ENCODE measurements around the gene SLIT3.

SLIT3 gene

GRCh38 chr5:168960497-168960896 lies 340.4 kb downstream of the SLIT3 start:
- no peak for DNase-seq (ENCODE audit: low read depth)

GRCh38 chr5:168953351-168953750 lies 347.6 kb downstream of the SLIT3 start:
- no peak for DNase-seq (ENCODE audit: low read depth)

GRCh38 chr5:168952196-168952595 lies 348.7 kb downstream of the SLIT3 start:
- no peak for DNase-seq (ENCODE audit: low read depth)

GRCh38 chr5:168951769-168952168 lies 349.2 kb downstream of the SLIT3 start:
- DNase-seq (ENCODE audit: low read depth): no peak

GRCh38 chr5:168951356-168951755 lies 349.6 kb downstream of the SLIT3 start:
- no peak for DNase-seq (ENCODE audit: low read depth)

- DNase-seq (ENCODE audit: low read depth): no peak
These were observed 350.5 kb downstream of the SLIT3 start for GRCh38 chr5:168950241-168950951.

- DNase-seq (ENCODE audit: low read depth): no peak
These were observed 352.2 kb downstream of the SLIT3 start for GRCh38 chr5:168948746-168949145.

GRCh38 chr5:168947212-168947868 lies 353.6 kb downstream of the SLIT3 start:
- no peak for DNase-seq (ENCODE audit: low read depth)

- no peak for DNase-seq (ENCODE audit: low read depth)
These were observed 354.6 kb downstream of the SLIT3 start for GRCh38 chr5:168946363-168946762.

- no peak for DNase-seq (ENCODE audit: low read depth)
These were observed 356.9 kb downstream of the SLIT3 start for GRCh38 chr5:168944004-168944403.

GRCh38 chr5:168943091-168943884 lies 357.7 kb downstream of the SLIT3 start:
- no peak for DNase-seq (ENCODE audit: low read depth)

- DNase-seq (ENCODE audit: low read depth): no peak
These were observed 359.0 kb downstream of the SLIT3 start for GRCh38 chr5:168941901-168942300.

- DNase-seq (ENCODE audit: low read depth): no peak
These were observed 360.2 kb downstream of the SLIT3 start for GRCh38 chr5:168940712-168941111.

GRCh38 chr5:168939887-168940544 lies 360.9 kb downstream of the SLIT3 start:
- no peak for DNase-seq (ENCODE audit: low read depth)

- no peak for DNase-seq (ENCODE audit: low read depth)
These were observed 361.7 kb downstream of the SLIT3 start for GRCh38 chr5:168939156-168939800.

- no peak for DNase-seq (ENCODE audit: low read depth)
These were observed 364.4 kb downstream of the SLIT3 start for GRCh38 chr5:168936511-168936910.

- no peak for DNase-seq (ENCODE audit: low read depth)
These were observed 365.8 kb downstream of the SLIT3 start for GRCh38 chr5:168935183-168935582.

GRCh38 chr5:168934169-168934568 lies 366.8 kb downstream of the SLIT3 start:
- DNase-seq (ENCODE audit: low read depth): no peak

- no peak for DNase-seq (ENCODE audit: low read depth)
These were observed 368.3 kb downstream of the SLIT3 start for GRCh38 chr5:168932400-168933189.

GRCh38 chr5:168931638-168932345 lies 369.1 kb downstream of the SLIT3 start:
- no peak for DNase-seq (ENCODE audit: low read depth)
